ENCODE measurements around the gene S1PR1.
"Not testable (repeated sequence)": the region's sequence is repeated elsewhere in the genome, so short reads cannot be mapped to it uniquely, and the experiment has no call there.

The S1PR1 gene

GRCh38 chr1:101219924-101220870, 16.6 kb upstream of the S1PR1 start:
- no peak for DNase-seq (ENCODE audit: low read depth, low spot score)
- H3K4me3 ChIP-seq (ENCODE audit: low read depth, low read length): no peak overlapping the region
- TF ChIP-seq CTCF (IDR thresholded peaks at IDR 0.05; ENCODE audit: low read depth, low read length): no peak
- in situ Hi-C loops (cut with HindIII; ENCODE audit: low sequenced_read_pairs): no loop called here

GRCh38 chr1:101220906-101221305, 15.9 kb upstream of the S1PR1 start:
- no peak for DNase-seq (ENCODE audit: low read depth, low spot score)
- in situ Hi-C loops (cut with HindIII; ENCODE audit: low sequenced_read_pairs): no loop called here
- no peak overlapping the region for H3K4me3 ChIP-seq (ENCODE audit: low read depth, low read length)
- TF ChIP-seq CTCF (IDR thresholded peaks at IDR 0.05; ENCODE audit: low read depth, low read length): no peak

- H3K4me3 ChIP-seq (ENCODE audit: low read depth, low read length): no peak overlapping the region
- no peak for TF ChIP-seq CTCF (IDR thresholded peaks at IDR 0.05; ENCODE audit: low read depth, low read length)
- in situ Hi-C loops (cut with HindIII; ENCODE audit: low sequenced_read_pairs): no loop called here
- no peak for DNase-seq (ENCODE audit: low read depth, low spot score)
These were observed 14.8 kb upstream of the S1PR1 start for GRCh38 chr1:101221945-101222429.

GRCh38 chr1:101227837-101228236, 9.0 kb upstream of the S1PR1 start:
- no peak for DNase-seq (ENCODE audit: low read depth, low spot score)
- H3K4me3 ChIP-seq (ENCODE audit: low read depth, low read length): no peak overlapping the region
- TF ChIP-seq CTCF (IDR thresholded peaks at IDR 0.05; ENCODE audit: low read depth, low read length): no peak
- in situ Hi-C loops (cut with HindIII; ENCODE audit: low sequenced_read_pairs): no loop called here

- in situ Hi-C loops (cut with HindIII; ENCODE audit: low sequenced_read_pairs): no loop called here
- TF ChIP-seq CTCF (IDR thresholded peaks at IDR 0.05; ENCODE audit: low read depth, low read length): no peak
These were observed 8.2 kb upstream of the S1PR1 start for GRCh38 chr1:101228424-101229134.

GRCh38 chr1:101232182-101232581, 4.6 kb upstream of the S1PR1 start:
- in situ Hi-C loops (cut with HindIII; ENCODE audit: low sequenced_read_pairs); DNase-seq (ENCODE audit: low read depth, low spot score): not testable (repeated sequence)

More at GRCh38 chr1:101228424-101229134, 8.2 kb upstream of the S1PR1 start:
- H3K4me3 ChIP-seq (ENCODE audit: low read depth, low read length): no peak overlapping the region
- no peak for DNase-seq (ENCODE audit: low read depth, low spot score)

GRCh38 chr1:101233495-101233894, 3.3 kb upstream of the S1PR1 start:
- TF ChIP-seq CTCF (IDR thresholded peaks at IDR 0.05; ENCODE audit: low read depth, low read length): no peak
- in situ Hi-C loops (cut with HindIII; ENCODE audit: low sequenced_read_pairs): no loop called here
- no peak for DNase-seq (ENCODE audit: low read depth, low spot score)
- no peak overlapping the region for H3K4me3 ChIP-seq (ENCODE audit: low read depth, low read length)

More at GRCh38 chr1:101232182-101232581, 4.6 kb upstream of the S1PR1 start:
- H3K4me3 ChIP-seq (ENCODE audit: low read depth, low read length): not testable (repeated sequence)

Data from astrocyte of the spinal cord (primary cell).